Cardiac atrium fibroblast (primary cell): Measurements from ENCODE around the gene CAPRIN2. TPM values are rescaled to one million over a fixed set of nuclear protein-coding genes. Genes with fewer than 3 reads are reported as not detected.

Experiments
- total RNA-seq: library from RNA; depleted of rRNA; stranded (reverse); fragments of >200 nt; gene quantifications from 2 replicates; pipeline ENCODE4 v1.2.3, GENCODE V29; 2015

Gene CAPRIN2, protein sequence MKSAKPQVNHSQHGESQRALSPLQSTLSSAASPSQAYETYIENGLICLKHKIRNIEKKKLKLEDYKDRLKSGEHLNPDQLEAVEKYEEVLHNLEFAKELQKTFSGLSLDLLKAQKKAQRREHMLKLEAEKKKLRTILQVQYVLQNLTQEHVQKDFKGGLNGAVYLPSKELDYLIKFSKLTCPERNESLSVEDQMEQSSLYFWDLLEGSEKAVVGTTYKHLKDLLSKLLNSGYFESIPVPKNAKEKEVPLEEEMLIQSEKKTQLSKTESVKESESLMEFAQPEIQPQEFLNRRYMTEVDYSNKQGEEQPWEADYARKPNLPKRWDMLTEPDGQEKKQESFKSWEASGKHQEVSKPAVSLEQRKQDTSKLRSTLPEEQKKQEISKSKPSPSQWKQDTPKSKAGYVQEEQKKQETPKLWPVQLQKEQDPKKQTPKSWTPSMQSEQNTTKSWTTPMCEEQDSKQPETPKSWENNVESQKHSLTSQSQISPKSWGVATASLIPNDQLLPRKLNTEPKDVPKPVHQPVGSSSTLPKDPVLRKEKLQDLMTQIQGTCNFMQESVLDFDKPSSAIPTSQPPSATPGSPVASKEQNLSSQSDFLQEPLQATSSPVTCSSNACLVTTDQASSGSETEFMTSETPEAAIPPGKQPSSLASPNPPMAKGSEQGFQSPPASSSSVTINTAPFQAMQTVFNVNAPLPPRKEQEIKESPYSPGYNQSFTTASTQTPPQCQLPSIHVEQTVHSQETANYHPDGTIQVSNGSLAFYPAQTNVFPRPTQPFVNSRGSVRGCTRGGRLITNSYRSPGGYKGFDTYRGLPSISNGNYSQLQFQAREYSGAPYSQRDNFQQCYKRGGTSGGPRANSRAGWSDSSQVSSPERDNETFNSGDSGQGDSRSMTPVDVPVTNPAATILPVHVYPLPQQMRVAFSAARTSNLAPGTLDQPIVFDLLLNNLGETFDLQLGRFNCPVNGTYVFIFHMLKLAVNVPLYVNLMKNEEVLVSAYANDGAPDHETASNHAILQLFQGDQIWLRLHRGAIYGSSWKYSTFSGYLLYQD
- 22.7 and 78.7 TPM in 2 replicates for total RNA-seq

DNA sequence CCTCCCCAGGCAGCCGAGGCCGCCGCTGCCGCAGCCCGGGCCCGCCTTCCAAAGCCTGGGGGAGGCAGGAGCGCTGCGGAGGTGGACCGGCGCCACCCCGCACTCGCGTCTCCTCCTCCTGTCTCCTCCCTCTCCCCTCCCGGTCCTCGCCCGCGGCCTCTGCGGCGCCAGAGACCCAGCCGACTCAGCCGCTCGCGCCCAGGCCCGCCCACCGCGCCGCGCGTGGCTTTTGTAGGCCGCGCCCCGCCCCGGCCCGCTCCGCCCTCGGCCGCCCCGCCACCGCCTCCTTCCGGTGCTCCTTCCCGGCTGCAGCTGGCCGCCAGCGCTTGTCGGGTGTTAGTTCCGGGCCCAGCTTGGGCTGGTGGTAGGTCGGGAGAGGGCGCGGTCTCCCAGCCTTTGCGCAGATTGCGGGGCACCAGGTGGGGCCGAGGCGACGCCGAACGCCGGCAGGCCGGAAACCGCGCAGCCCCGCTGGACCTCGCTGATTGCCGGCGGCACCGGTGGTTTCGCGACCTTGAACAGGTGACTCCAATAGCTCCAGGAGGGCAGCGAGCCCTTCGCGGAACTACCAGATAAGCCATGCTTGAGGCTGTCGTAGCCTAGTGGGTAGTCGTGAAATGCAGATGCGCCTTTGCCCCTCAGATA is at the start of gene CAPRIN2:
Gene CAPRIN2, minus strand, starts transcription at position 202 of the 645 bp plus-strand sequence. CDS start 1,431 bp downstream, outside the sequence.

DNA sequence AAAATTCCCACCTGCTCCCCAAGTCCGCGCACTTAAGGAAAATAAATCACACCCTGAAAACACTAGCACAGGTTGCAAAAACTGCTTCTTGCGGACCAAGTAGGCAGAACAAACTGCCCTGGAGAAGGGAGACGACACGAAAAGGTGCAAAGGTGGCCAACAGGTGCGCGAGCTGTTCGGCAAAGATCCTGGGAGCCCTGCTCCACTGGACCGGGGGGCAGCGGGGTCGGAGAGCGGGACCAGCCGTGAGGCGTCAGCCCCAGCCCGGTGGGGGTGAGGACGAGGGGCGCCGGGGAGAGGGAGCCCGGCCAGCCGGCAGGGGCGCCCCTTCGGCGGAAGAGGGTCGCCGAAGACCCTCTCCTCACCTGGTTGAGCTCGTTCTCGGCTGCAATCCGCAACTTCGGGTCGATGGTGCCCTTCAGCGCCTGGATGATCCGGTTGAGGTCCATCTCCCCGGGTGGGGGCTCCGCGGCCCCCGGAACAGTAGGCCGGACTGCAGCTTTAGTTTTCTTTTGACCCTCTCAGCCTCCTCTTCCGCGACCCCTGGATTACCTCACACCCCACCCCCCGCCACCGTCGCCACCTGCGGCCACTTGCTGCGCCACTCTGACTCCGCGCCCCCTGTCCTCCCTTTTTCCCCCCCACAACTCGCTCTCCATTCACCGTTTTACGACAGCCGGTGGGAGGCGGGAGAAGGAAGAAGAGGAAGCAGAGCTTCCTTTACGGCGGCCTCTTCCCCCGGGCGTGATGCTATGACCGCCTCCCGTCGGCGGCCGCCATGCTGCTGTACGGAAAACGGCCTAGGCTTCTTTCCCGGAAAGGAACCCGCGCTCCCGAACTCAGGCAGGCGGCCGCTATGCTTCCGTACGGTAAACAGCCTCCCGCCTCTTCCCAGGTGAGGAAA is 59.3 kb downstream of the CAPRIN2 start, which contains the start of gene IPO8:
Gene IPO8, minus strand, starts transcription at position 671 of the 904 bp plus-strand sequence. Its CDS starts 222 bp downstream, at position 449.

Other genes starting within 250 kb of the CAPRIN2 start
- 13.8 and 15.5 TPM in 2 replicates for gene IPO8, start 59.1 kb downstream of the CAPRIN2 start, total RNA-seq
- not detected in 2 replicates for gene TSPAN11, start 171.8 kb upstream of the CAPRIN2 start, total RNA-seq